Activated CD8-positive, alpha-beta memory T cell treated with anti-CD3 and anti-CD28 coated beads, Interleukin-2, amount 50 U/mL, for 48 hours (primary cell): ENCODE results near the gene FAM210A.
"Not testable (repeated sequence)": the region's sequence is repeated elsewhere in the genome, so short reads cannot be mapped to it uniquely, and the experiment has no call there.

Experiments used
- DNase-seq: peaks from one replicate; pipeline ENCODE4 v3.0.0-alpha.2; 2020

The FAM210A gene, protein sequence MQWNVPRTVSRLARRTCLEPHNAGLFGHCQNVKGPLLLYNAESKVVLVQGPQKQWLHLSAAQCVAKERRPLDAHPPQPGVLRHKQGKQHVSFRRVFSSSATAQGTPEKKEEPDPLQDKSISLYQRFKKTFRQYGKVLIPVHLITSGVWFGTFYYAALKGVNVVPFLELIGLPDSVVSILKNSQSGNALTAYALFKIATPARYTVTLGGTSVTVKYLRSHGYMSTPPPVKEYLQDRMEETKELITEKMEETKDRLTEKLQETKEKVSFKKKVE

DNA sequence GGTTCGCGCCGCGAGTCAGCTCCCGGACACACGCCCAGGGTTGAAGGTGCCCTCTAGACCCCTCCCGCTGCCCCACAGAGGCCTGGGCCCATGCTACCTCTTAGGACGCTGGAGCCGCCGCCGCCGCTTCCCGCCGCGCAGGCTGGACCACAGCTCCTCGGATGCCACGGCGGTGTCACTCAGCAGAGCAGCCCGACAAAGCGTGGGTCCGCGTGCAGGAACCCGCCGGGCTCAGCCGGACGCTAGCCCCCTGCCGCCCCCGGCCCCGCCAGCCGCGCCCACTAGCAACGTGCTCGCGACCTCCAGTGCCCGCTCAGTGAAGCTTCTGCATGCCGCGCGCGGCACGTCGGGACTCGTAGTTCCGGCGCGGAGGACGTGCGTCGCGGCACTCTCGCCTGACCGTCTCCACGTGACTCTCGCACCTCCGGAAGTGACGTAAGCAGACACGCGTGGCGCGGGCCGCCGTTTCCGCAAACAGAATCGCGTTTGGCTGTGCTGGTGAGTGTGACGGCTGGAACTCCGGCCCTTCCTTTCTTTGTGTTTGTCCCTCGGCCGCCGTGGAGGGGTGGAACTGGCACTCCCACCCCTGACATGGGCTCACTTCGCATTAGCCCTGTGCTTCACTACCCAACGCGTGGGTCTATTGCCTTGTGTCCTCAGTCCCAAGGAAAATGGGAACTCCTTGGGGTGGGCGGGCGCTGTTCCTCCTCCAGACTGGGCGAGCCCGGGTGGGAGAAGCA is at the start of gene FAM210A, which contains the start of gene RNMT:
Gene FAM210A, minus strand, starts transcription at position 327 of the 740 bp plus-strand sequence. CDS start 44,481 bp downstream, outside the sequence.
Gene RNMT, plus strand, starts transcription at position 442 of the 740 bp plus-strand sequence. CDS start 4,845 bp downstream, outside the sequence.
- DNase-seq: peak; percentile 97

DNA sequence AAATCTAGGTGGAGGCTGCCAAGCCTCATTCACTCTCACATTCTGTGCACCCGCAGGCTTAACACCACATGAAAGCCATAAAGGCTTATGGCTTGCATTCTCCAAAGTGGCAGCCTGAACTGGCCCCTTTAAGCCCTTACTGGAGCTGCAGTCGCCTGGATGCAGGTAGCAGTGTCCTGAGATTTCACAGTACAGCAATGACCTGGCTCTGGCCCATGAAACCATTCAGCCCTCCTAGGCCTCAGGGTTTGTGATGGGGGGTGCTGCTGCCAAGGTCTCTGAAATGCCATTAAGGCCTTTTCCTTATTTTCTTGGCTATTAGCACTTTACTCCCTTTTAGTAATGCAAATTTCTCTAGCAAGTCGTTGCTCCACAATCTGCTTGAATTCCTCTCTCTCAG is 48.7 kb upstream of the FAM210A start:
- no peak for DNase-seq

- DNase-seq: no peak
These were observed 36.5 kb upstream of the FAM210A start for GRCh38 chr18:13762690-13763439.

GRCh38 chr18:13760047-13760446 is 33.7 kb upstream of the FAM210A start:
- no peak for DNase-seq

DNA sequence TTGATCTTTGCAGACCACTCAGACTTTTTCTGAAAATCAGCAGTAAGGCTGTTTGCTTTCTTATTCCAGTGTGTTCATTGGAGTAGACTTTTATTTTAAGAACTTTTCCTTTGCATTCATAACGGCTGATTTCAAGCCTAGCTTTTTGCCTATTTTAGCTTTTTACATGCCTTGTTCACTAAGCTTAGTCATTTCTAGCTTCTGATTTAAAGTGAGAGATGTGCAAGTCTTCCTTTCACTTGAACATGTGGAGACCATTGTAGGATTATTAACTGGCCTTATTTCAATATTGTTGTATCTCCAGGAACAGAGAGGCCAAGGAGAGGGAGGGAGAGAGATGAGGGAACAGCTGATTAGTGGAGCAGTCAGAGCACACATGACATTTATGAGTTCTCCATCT is 32.3 kb upstream of the FAM210A start:
- DNase-seq: no peak

GRCh38 chr18:13756671-13757070 is 30.3 kb upstream of the FAM210A start:
- no peak for DNase-seq

DNA sequence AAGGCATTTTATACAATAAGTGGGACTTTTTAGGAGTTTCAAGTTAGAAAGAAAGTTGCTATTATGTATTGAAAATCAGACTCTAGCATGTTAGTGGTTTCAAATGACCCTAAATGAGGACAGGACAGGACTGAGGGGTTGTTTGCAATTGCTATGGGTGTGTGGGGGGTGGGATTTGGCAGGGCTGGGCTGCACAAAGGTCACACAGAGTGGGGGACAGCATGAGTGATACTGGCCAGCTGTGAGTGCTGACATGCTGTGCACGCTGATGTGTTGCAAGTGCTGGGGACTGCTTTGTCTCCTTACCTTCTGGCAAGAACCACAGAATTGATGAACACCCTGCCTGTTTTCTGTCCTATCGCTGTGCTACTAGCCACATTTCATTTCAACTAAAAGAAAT is 29.9 kb upstream of the FAM210A start:
- no peak for DNase-seq

- DNase-seq: not testable (repeated sequence)
These were observed 25.2 kb upstream of the FAM210A start for GRCh38 chr18:13751599-13751998.

DNA sequence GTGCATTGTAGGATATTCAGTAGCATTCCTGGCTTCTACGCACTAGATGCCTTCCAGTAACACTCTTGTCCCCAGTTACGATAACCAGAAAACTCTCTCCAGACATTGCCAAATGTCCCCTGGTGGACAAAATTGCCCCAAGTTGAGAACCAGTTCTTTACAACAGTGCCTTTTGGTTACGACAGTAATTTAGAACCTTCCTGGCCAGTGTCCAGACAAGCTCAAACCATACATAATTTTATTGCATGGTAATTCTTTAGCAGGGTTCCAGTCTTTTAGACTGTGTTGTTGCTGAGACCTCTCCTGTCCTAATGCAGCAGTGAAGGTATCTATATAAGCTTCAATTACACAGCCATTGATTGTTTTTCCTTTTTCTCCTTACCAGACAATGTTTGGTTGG is 20.3 kb upstream of the FAM210A start:
- no peak for DNase-seq

- DNase-seq: no peak
These were observed 19.3 kb upstream of the FAM210A start for GRCh38 chr18:13745696-13746095.

DNA sequence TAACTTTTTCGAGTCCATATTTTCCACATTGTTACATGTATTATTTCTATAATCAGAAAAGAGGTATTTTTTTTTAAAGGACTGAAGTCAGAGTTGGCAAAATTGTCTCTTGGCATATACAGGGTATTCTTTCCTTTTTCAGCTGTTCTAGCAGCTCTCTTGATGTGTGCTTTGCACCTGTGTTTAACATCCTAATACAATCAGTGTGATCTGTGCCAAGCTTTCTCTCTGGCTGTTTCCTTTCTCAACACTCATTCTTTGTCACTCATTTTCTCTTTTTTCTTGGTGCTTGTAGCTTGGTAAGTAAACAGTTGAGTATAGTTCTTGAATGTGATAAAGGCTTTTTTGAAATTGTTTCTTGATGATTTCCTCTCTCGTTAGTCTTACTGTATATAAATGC is 9.3 kb upstream of the FAM210A start:
- no peak for DNase-seq

GRCh38 chr18:13730481-13730880 is 4.1 kb upstream of the FAM210A start:
- no peak for DNase-seq

GRCh38 chr18:13726972-13727331 is 594 bp upstream of the FAM210A start:
- DNase-seq: peak; percentile 74

- DNase-seq: no peak
These were observed 659 bp downstream of the FAM210A start for GRCh38 chr18:13725566-13726231.

- DNase-seq: no peak
These were observed 5.5 kb downstream of the FAM210A start for GRCh38 chr18:13720847-13721246.

- no peak for DNase-seq
These were observed 6.2 kb downstream of the FAM210A start for GRCh38 chr18:13720123-13720522.

DNA sequence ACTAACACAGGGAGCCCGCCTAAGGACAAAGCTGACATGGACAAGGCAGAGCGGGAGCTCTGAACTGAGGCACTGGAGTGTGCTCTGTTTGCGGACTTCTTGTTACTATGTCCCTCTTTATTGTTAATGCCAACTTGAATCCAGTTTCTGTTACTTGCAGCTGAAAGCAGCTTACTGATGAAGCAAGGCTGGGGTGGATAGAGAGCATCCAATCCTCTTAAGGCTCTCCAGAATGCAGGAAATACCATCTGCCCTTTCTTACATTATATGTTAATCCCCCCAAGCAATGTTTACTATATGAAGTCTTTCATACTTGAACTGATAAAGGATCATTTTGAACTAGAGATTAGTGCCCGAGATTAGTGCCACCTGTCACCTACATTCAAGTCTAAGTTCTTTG is 9.4 kb downstream of the FAM210A start:
- DNase-seq: no peak

DNA sequence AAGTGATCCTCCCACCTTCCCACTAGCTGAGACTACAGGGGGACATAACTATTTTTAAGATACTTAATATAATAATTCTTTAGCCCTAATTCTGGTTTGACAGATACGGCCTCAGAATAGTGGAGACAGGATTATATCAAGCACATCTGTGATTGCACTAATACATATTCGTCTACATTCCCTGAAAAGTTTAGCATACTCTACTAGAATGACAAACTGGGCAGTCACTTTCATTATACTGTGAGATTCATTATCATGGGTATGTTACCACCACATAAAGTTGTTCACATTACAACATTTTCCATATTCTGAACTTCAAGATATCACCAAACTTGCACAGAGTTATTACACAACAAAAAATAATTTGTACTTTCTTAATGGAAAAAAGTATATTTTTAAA is 11.0 kb downstream of the FAM210A start:
- DNase-seq: no peak

GRCh38 chr18:13713455-13714055 is 12.8 kb downstream of the FAM210A start:
- no peak for DNase-seq

GRCh38 chr18:13712400-13713131 is 13.8 kb downstream of the FAM210A start:
- DNase-seq: no peak

DNA sequence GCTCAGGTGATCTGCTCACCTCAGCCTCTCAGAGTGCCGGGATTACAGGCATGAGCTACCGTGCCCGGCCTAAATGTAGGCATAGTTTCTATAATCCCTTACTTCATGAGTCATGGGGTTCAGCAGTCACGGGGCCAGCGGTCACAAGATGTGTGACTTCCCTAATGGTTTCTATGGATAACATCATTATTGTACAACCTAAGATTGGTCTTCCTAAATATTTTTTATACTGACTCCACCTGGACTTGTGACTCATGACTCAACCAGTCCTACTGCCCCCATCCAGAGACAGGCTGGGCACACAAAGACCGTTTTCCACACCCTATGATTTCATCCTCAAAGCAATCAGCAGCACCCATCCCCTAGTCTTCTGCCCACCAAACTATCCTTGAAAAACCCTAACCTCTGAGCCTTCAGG is 15.9 kb downstream of the FAM210A start:
- no peak for DNase-seq

DNA sequence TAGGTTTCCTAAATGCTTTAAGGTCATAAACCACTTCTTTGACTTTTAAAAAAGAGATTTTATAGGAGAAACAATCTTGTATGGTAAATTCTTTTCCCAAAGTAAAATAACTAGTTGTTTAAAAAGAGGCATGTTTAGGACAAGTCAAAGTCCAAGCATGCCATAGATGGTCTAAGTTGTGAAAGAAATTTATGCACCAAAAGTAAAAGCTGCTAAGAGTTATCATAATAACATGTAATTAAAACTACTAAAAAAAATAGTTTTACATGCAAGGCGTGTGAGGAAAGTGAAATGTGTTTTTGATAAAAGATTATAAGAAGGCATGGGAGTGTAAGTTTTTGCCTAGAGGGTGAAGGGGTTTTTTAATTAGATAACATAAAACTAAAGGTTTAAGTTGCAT is 22.5 kb downstream of the FAM210A start:
- no peak for DNase-seq
